ENCODE measurements around the gene NPAS1. TPM values are rescaled to one million over a fixed set of nuclear protein-coding genes. Genes with fewer than 3 reads are reported as not detected.
"Not testable (repeated sequence)": the region's sequence is repeated elsewhere in the genome, so short reads cannot be mapped to it uniquely, and the experiment has no call there.

NPAS1 gene
- total RNA-seq, 1 donor from 2014 or later = 5.8 TPM

DNA sequence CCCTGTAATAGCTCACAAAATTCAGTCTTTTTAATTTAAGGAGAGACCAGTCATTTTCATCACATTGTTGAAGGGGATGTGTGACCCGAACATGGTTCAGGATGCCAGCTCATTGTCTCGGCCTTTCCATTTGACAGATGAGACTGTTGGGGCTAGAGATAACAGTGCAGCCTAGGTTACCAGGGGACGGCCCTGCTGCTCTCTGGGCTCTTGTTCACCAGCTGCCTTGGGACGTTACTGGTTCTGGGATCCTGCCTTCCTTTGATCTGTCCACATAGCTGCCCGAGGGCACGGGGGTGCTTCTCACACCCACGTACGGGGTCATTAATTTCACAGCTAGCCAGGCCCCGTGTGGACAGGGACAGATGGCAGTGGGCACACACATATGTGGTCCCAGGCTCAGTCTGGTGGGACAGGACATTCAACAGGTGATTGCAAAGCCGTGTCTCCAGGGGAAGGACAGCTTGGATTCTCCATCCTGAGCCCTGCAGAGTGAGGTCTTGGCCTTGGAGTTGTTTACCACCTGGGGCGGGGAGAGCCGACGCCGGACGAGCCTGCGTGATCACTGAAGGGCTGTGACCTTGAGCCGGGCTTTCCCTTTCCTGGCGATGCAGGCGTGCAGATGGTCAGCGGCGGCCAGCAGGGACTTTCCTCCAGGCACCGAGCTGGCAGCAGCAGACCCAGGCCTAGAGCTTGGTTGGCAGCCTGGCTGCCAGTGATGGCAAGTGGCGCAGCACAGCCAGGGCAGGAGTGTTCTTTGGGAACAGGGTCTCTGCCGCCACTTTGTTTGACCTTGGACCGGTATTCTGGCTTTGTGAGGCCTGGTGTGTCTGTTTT, 26.7 kb upstream of the NPAS1 start:
- no peak for DNase-seq

DNA sequence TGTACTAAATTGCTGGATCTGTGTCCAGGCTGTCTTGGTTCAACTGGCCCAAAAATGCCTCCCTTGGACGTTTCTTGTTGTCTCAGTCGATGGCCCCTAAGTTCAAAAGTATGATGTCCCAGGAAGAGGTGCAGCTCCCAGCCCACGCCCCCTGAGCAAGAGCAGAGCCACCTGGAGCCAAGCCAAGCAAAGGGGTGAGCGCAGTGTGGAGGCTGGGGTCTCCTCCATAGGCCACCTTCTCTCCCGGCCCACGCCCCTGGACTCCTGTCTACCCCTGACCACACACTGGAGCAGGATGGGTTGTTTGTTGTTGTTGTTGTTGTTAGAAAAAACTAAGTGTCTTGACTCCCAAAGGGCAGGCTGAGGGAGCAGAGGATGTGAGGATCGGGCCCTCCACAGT, 26.0 kb upstream of the NPAS1 start:
- no peak for DNase-seq

DNA sequence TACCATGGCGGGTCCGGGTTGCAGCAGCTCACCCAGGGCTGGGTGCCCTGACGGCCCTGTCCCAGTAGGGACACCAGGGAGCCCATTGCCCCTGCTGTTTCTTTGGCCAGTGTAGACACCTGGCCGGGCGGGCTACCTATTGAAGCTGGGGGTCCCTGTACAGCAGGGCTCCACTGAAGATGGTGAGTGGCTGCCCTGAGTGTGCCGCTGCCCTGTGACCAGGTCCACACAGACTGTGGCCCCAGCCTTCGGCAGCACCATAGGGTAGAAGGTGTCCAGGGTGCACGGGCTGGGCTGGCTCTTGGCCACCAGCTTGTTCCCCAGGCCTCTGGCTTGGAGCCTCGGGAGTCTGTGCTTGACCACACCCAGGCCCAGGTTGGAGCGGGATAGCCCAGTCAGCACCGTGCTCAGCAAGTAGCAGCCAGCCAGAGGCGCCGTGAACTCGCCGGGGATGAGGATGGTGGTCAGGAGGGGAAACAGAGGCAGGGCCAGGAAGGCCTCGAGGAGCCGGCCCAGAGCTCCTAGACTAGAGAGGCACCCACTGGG, 25.4 kb upstream of the NPAS1 start:
- no peak for DNase-seq

GRCh38 chr19:46995492-46995891, 24.1 kb upstream of the NPAS1 start:
- no peak for DNase-seq

DNA sequence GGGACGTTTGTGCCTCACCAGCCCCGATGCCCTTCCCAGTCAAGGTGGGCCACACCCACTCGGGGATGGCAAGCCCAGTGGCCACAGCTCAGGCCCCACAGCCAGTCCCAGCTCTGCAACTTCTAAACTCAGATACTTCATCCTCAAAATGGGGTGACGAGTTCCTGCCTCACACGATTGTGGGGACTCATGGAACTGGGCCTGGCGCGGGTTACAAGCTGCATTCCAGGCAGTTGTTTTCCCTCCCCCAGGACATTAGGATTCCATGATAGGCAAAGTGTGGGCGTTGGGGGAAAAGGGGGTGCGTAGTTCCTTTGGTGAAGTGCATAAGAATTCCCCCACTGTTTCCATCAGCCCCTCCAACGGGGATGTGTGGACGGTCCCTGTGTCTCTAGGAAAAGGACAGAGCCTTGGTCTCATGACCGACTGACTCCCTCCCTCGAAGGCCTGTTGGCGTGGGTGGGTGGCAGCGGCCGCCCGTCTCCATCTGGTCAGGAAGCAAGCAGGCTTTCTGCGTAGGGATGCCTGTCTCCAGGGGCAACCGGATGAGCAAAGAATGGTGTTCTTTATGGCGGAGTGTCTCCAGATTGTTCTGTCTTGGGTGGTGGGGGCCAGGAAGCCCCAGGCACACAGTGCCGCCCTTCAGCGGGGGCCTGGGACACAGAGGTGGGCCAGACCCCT, 21.1 kb upstream of the NPAS1 start:
- DNase-seq = peak; percentile 81

GRCh38 chr19:46999377-46999776, 20.3 kb upstream of the NPAS1 start:
- DNase-seq = no peak

GRCh38 chr19:46999878-47000277, 19.8 kb upstream of the NPAS1 start:
- no peak for DNase-seq

DNA sequence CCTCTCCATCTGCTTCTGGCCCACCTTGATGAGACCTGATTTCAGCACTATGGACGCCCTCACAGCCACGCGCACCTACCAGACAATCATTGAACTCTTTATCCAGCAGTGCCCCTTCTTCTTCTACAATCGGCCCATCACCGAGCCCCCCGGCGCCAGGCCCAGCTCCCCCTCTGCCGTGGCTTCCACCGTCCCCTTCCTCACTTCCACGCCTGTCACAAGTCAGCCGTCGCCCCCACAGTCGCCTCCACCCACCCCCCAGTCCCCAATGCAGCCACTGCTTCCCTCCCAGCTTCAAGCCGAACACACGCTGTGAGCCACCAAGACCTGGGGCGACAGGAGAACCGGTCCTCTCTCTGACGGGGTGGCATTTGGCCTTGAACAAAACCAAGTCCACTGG, 19.3 kb upstream of the NPAS1 start:
- no peak for DNase-seq

GRCh38 chr19:47001584-47001983, 18.1 kb upstream of the NPAS1 start:
- DNase-seq = no peak

DNA sequence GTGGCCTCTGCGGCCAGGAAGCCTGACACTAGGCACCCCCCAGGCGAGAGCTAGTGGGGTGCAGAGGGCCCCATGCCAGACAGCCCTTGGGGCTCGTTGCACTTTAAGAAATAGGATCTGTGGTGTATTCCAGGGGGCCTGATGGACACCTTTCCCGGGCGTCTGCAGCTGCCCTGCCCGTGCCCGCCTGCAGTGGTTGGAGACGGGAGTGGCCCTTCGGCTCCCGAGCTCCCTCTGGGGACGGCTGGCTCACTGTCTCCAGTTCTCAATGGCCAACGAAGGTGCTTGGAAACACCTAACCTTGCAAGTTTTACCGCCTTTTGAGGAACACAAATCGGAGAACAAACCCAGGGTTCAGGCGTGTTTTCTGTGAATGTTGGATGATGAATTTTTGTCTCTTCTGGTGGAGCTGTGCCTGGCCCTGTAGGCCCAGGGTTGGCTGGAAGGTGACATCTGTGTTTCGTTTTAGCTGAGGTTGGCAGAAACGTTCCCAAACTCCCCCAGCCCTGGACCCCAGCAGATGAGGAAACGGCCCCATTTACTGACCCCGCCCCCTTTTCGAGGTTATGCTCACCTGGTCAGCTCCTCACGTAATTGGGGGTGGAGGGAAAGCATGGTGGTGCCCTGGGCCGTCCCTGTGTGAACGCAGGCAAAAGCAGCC, 17.4 kb upstream of the NPAS1 start:
- no peak for DNase-seq

DNA sequence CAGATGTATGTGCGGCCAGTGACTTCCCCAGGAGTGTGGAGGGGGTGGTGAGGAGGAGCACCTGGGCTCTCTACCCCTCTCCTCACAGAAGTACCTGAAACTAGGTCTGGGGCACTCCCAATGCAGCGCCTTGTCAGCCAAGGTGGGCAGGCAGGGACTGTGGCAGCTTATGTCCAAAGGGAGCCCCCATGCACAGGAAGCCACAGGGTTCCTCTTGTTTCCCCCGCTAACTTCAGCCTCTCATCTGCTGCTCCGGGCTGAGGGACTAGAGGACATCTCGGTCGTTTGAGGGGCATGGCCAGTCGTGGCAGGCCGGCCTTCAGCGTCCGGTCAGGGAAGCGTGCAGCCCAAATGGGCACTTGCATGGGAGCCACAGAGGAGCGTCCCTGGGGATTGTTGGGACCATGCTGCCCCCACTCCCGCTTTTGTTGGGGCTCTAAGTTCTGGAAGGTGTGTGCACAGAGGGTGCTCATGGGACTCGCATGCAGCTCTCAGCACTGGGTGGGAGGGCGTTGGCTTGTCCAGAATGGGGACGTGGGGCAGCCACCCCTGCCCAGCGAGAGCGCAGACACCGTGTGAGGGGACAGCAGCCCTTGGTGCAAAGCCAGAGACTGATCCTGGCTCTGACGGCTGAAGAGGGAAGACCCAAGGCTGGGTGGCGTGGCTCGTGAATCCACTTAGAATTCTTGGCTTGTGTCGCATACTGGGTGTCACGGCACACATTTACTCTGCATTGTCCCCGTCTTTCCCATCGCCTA, 16.6 kb upstream of the NPAS1 start:
- DNase-seq = no peak

DNA sequence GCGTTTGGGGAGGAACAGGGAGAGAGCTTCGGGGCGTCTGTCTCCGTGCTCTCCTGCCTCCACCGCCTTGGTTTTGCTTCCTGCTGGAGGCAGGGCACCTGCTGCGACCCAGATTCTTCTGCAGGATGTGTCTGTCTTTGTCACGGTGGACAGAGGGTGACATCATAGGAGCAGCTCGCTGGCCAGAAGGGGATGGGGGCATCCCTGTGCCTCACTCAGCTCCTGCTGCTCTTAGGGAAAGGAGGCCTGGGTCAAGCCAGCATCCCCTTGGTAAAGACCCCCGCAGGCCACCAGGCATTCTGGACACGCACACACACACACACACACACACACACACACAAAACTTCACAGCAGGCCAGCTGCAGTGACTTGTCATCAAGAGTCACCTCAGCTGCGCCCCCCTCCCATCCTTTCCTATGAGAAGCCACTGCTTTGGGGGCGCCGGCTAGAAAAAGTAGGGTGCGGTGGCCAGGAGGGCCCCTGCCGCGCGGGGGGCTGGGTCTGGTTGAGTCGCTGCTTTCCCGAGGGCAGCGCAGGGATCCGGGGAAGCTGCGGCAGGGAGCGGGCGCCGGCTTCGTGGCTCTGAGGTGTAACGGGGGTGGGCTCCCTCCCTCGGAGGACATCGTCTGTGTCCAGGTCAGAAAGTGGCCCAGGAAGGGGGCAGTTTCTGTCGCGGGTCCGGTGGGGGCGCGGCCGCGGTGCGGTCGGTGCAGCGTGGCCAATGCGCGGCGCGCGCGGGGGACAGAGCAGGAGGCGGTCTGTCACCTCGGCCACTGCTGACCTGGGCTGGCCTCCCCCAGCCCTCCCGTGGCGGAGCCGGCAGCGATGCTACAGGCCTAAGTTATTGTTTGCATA, 15.8 kb upstream of the NPAS1 start:
- no peak for DNase-seq

DNA sequence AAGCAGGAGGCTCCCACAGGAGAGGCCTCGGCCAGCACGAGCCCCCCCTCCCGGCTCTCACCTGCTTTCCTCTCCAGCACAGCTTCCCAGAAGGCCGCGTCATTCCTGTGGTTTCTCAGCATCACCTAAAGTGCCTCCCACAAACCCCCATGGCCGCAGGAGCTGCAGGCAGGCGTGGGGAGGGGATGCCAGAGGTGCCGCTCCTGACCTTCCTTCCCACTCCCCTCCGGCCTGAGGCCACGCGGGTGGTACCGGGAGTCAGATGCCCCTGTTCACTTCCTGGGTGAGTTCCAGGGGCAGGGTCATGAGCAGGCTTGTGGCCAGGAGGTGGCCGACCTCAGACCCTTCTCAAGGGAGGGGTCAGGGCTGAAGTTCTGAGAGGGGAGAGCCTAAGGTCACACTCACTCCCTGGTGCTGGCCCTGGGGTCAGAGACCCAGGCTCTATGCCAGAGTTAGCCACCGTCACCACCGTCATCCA, 14.4 kb upstream of the NPAS1 start:
- no peak for DNase-seq

GRCh38 chr19:47005873-47006272, 13.8 kb upstream of the NPAS1 start:
- no peak for DNase-seq

DNA sequence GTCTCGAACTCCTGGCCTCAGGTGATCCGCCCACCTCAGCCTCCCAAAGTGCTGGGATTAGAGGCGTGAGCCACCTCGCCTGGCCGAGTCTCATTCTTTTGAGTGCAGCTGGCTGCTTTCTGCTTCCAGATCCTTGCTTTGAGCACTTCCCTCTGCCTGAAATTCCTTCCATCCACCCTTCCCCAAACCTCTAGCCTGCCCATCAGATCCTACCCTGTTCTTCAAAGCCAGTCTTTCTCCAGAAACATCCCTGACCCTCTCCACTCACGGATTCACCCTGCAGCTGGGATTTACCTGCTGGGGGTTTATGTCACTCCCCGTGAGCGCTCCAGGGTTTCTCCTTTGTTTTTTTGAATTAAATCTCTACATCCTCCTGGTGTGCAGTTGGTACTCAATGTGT, 13.1 kb upstream of the NPAS1 start:
- DNase-seq = no peak

- DNase-seq = not testable (repeated sequence)
Observed at GRCh38 chr19:47010549-47010948, 9.1 kb upstream of the NPAS1 start.

- no peak for DNase-seq
Observed at GRCh38 chr19:47012617-47013016, 7.0 kb upstream of the NPAS1 start.

GRCh38 chr19:47013041-47013517, 6.6 kb upstream of the NPAS1 start:
- DNase-seq = peak; percentile 76

DNA sequence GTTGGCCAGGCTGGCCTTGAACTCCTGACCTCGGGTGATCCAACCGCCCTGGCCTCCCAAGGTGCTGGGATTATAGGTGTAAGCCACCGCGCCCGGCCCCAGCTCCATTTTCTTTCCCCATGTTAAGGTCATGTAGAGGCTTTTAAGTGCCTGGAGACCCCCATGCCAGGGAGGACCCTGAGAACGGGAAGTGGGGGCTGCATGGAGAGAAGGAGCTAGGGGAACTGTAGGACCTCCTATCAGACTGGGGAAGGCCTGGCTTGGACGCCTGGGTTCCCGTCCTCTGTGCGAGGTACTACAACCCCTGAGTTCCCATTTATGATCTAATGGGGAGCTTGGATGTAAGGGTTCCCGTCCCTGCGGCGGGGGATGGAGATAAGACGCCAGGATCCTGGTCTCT, 714 bp upstream of the NPAS1 start:
- no peak for DNase-seq

DNA sequence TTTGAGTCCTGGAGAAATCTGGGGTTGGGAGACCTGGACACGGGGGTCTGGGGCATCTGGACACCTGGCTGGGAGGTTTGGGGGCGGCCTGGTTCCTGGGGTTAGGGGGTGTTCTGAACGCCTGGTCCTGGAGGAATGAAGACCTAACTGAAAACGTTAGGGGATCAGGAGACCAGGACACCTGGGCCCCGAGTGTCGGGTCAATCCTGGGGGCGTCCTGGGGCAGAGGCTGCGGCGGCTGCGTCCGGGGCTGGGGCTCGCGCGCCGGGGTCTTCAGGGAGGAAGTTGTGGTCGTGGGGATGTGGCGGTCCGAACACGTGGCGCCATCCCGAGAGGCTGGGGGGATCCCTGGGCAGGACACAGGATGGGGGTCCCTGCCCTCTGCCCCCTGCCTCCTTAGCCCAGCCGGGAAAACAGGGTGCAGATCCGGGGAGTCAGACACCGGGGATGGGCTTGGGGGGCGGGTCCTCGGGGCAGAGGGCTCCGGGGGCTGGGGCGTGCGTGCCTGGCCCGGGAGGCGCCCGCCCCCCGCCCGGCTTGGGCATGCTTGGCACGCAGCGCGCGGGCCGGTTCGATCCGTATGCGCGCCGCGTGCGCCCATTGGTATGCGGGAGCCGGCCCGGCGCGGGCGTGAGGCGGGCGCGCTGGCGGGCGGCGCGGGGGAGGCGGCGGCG, 632 bp downstream of the NPAS1 start:
- no peak for DNase-seq
